SU-DHL-6 (cell line): ENCODE measurements around the gene ECHDC1.

Experiments
- CTCF ChIP-seq: fragments of 200-600 bp; sonication (generic); IDR thresholded peaks from one replicate; pipeline ENCODE4 v1.5.1; 2017; ENCODE audit warnings: antibody characterized with exemption, mild to moderate bottlenecking, low read length, moderate library complexity; ENCODE audit not compliant: insufficient read depth, poor library complexity, severe bottlenecking
- EZH2phosphoT487 ChIP-seq: fragments of 200-600 bp; sonication (generic), shearing (Covaris generic); conservative IDR thresholded peaks from 2 replicates; pipeline ENCODE4 v1.6.1; 2018; ENCODE audit warnings: mild to moderate bottlenecking, antibody characterized with exemption, low read length, moderate library complexity, mixed read lengths

GRCh38 chr6:127302728-127303660 lies 40.4 kb downstream of the ECHDC1 start:
- TF ChIP-seq CTCF (peak; percentile 78), EZH2phosphoT487 (no peak)
